ENCODE data around the gene NHSL2. TPM values are rescaled to one million over a fixed set of nuclear protein-coding genes. Genes with fewer than 3 reads are reported as not detected.

Gene NHSL2
- total RNA-seq, 1 donor from 2014 or later = 4.0 TPM

GRCh38 chrX:72005046-72005445 lies 94.4 kb downstream of the NHSL2 start:
- Histone ChIP-seq H4K20me1 (ENCODE audit: low read depth) (no peaks in the 10 kb centered on the region), H3K4me1 (no peaks in the 10 kb centered on the region), H3K36me3 (no peaks in the 10 kb centered on the region), H3K4me2 (no peak overlapping the region), H3K4me3 (no peak overlapping the region), H3F3A (ENCODE audit: low read depth) (no peaks in the 10 kb centered on the region), H3K79me2 (ENCODE audit: low read depth) (no peaks in the 10 kb centered on the region), H3K27me3 (no peaks in the 10 kb centered on the region), H2AFZ (replicated peaks) (no peak overlapping the region), H3K9ac (no peak overlapping the region), H3K27ac (no peak overlapping the region), H3K9me3 (ENCODE audit: low read depth) (no peaks in the 10 kb centered on the region)
- Mint-ChIP-seq H3K9me3 (peaks cover 2% of the 10 kb centered on the region), H3K36me3 (peaks cover 3% of the 10 kb centered on the region), H3K27me3 (ENCODE audit: insufficient read depth, low read depth) (peaks cover 2% of the 10 kb centered on the region), H3K4me1 (peaks cover 32% of the 10 kb centered on the region), H3K27ac (no peak overlapping the region), H3K4me3 (no peak overlapping the region)
- DNase-seq (ENCODE audit: low spot score) = no peak
- TF ChIP-seq CTCF (IDR thresholded peaks at IDR 0.05) (no peak), EZH2 (IDR thresholded peaks at IDR 0.05) (no peak), EZH2phosphoT487 (IDR thresholded peaks at IDR 0.05) (no peak)

- Histone ChIP-seq H3K27me3 (no peaks in the 10 kb centered on the region), H3K27ac (no peak overlapping the region), H2AFZ (replicated peaks) (no peak overlapping the region), H3K9me3 (ENCODE audit: low read depth) (no peaks in the 10 kb centered on the region), H3K4me2 (no peak overlapping the region), H3K36me3 (no peaks in the 10 kb centered on the region), H3K4me1 (no peaks in the 10 kb centered on the region), H3K79me2 (ENCODE audit: low read depth) (no peaks in the 10 kb centered on the region), H4K20me1 (ENCODE audit: low read depth) (no peaks in the 10 kb centered on the region), H3K4me3 (no peak overlapping the region), H3F3A (ENCODE audit: low read depth) (no peaks in the 10 kb centered on the region), H3K9ac (no peak overlapping the region)
- Mint-ChIP-seq H3K27ac (no peak overlapping the region), H3K4me3 (no peak overlapping the region), H3K36me3 (peaks cover 8% of the 10 kb centered on the region), H3K9me3 (peaks cover 9% of the 10 kb centered on the region), H3K27me3 (ENCODE audit: insufficient read depth, low read depth) (peaks cover 5% of the 10 kb centered on the region), H3K4me1 (peaks cover 28% of the 10 kb centered on the region)
- DNase-seq (ENCODE audit: low spot score) = no peak
- TF ChIP-seq CTCF (IDR thresholded peaks at IDR 0.05) = no peak
- TF ChIP-seq EZH2phosphoT487 (IDR thresholded peaks at IDR 0.05) = no peak
- no peak for TF ChIP-seq EZH2 (IDR thresholded peaks at IDR 0.05)
Observed at GRCh38 chrX:72006461-72006860, 95.8 kb downstream of the NHSL2 start.

- Mint-ChIP-seq H3K4me3 (no peak overlapping the region), H3K27me3 (ENCODE audit: insufficient read depth, low read depth) (peaks cover 8% of the 10 kb centered on the region), H3K9me3 (peaks cover 17% of the 10 kb centered on the region), H3K4me1 (peaks cover 12% of the 10 kb centered on the region), H3K27ac (no peak overlapping the region), H3K36me3 (peaks cover 12% of the 10 kb centered on the region)
- TF ChIP-seq CTCF (IDR thresholded peaks at IDR 0.05) (no peak), EZH2phosphoT487 (IDR thresholded peaks at IDR 0.05) (no peak), EZH2 (IDR thresholded peaks at IDR 0.05) (no peak)
- Histone ChIP-seq H3K27me3 (no peaks in the 10 kb centered on the region), H4K20me1 (ENCODE audit: low read depth) (no peaks in the 10 kb centered on the region), H3K79me2 (ENCODE audit: low read depth) (no peaks in the 10 kb centered on the region), H3F3A (ENCODE audit: low read depth) (no peaks in the 10 kb centered on the region), H3K4me1 (no peaks in the 10 kb centered on the region), H3K36me3 (no peaks in the 10 kb centered on the region), H3K9ac (no peak overlapping the region), H3K9me3 (ENCODE audit: low read depth) (no peaks in the 10 kb centered on the region), H3K4me3 (no peak overlapping the region), H3K4me2 (no peak overlapping the region), H3K27ac (no peak overlapping the region), H2AFZ (replicated peaks) (no peak overlapping the region)
- DNase-seq (ENCODE audit: low spot score) = no peak
Observed at GRCh38 chrX:72009731-72010130, 99.1 kb downstream of the NHSL2 start.
